Measurements from ENCODE around the gene ROBO3.

The ROBO3 gene

DNA sequence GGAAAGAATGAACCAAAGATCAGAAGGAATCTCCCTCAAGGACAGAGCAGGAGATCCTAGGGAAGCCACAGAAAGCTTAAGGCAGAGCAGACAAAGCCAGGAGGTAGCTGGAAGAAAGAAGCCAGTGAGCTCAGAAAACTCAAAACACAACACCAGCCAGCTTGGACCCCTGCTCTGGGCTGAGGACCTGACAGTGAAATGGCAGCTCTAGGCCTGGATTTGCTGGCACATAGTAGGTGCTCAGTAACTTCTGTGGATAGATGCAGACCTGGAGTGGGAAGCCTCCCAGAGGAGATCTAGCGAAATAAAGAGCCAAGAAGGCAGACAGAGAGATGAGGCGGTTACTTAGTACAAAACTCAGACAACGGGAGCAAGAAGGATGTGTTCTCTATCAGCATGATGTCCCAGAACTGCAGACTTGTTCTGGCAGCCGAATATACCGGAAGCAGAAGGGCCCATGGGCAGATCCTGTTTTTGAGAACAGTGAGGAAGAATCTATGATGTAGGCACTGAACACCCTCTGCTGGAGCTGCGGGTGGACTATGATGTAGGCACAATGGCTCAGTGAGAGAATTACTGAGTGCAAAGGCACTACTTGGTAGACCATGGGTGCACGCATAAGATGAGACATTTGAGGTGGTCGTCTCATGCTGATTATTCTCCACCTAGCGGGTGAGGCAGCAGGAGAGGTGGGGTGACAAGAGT, 27.7 kb downstream of the ROBO3 start:
- Histone ChIP-seq H3K36me3 (ENCODE audit: insufficient read depth, low read length) (no peaks in the 10 kb centered on the region), H3K27me3 (ENCODE audit: insufficient read depth, low read length) (no peaks in the 10 kb centered on the region), H3K79me2 (ENCODE audit: control insufficient read depth, insufficient read depth, low read length, unreplicated experiment) (no peaks in the 10 kb centered on the region), H2AFZ (ENCODE audit: low read length, unreplicated experiment) (no peak overlapping the region), H3K4me1 (ENCODE audit: control insufficient read depth, insufficient read depth, low read length, unreplicated experiment) (peaks cover 13% of the 10 kb centered on the region), H3K27ac (ENCODE audit: low read depth, low read length) (no peak overlapping the region), H3K4me3 (ENCODE audit: low read depth, low read length) (no peak overlapping the region)

DNA sequence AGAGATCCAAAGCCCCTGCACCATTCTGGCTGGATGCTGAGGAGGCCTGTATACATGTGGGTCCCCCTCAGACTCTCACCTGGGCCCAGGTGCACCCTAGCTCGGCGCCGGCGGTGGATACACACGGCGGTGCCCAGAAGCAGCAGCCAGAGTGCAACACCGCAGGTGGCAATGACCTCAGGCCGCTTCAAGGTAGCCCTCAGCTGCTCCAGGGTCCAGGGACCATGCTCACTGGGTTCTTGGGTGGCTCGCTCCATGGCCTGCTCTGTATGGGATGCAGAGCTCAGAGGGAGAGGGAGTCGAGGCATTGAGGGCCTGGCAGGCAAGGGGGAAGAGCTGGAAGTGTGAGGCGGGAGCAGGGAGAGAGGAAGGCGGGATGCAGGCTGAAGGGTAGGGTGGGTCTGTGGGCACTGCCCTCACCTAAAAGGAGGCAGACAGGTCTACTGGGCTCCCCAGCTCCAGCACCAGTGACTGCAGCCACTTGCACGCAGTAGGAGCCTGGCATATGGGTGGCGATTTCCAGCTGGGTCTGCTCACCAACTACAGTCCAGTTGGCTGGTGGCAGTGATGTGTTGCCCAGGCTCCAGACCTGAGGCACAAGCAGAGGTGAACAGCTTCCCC, 28.7 kb downstream of the ROBO3 start:
- Histone ChIP-seq H2AFZ (ENCODE audit: low read length, unreplicated experiment) (no peak overlapping the region), H3K4me1 (ENCODE audit: control insufficient read depth, insufficient read depth, low read length, unreplicated experiment) (peaks cover 22% of the 10 kb centered on the region), H3K27me3 (ENCODE audit: insufficient read depth, low read length) (no peaks in the 10 kb centered on the region), H3K27ac (ENCODE audit: low read depth, low read length) (no peak overlapping the region), H3K36me3 (ENCODE audit: insufficient read depth, low read length) (no peaks in the 10 kb centered on the region), H3K4me3 (ENCODE audit: low read depth, low read length) (no peak overlapping the region), H3K79me2 (ENCODE audit: control insufficient read depth, insufficient read depth, low read length, unreplicated experiment) (no peaks in the 10 kb centered on the region)

DNA sequence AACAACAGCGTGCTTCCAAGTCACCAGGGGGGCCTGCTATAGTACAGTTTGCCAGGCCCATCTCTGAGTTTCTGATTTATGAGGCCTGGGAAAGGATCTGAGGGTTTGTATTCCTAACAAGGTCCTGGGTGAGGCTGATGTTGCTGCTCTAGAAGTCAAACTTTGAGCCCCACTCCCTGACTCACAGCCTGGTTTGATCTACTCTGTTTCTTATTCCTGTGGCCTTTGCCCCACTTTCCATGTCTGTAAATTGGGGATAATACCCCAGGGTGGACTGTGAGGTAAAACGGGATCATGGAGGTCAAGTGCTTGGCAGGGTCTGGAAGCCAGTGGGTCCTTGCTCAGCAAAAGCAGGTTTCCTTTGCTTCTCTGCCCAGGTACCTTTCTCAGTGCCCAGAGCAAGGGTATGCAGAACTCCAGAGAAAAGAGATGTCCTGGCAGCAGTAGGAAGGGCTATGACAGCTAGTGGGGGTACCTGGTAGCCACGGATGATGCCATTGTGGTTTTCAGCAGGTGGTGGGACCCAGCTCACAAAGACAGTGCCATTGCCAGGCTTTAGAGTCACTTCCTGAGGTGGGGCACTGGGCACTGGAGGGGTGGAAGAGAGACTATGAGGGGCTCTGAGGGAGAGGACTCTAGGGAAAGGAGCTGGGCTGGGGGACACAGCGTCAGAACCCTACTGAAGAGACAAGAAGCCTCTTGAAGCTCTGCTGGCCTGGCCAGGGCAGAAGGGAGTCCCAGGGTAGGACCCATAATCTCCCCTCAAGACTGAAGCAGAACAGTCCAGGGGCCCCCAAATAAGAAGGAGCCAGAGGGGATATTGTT, 29.6 kb downstream of the ROBO3 start:
- no peak overlapping the region for H2AFZ ChIP-seq (ENCODE audit: low read length, unreplicated experiment)
- H3K27me3 ChIP-seq (ENCODE audit: insufficient read depth, low read length): no peaks in the 10 kb centered on the region
- no peaks in the 10 kb centered on the region for H3K36me3 ChIP-seq (ENCODE audit: insufficient read depth, low read length)
- no peak overlapping the region for H3K4me3 ChIP-seq (ENCODE audit: low read depth, low read length)
- no peak overlapping the region for H3K27ac ChIP-seq (ENCODE audit: low read depth, low read length)
- no peaks in the 10 kb centered on the region for H3K79me2 ChIP-seq (ENCODE audit: control insufficient read depth, insufficient read depth, low read length, unreplicated experiment)
- peaks cover 31% of the 10 kb centered on the region for H3K4me1 ChIP-seq (ENCODE audit: control insufficient read depth, insufficient read depth, low read length, unreplicated experiment)

- peaks cover 37% of the 10 kb centered on the region for H3K4me1 ChIP-seq (ENCODE audit: control insufficient read depth, insufficient read depth, low read length, unreplicated experiment)
- H3K4me3 ChIP-seq (ENCODE audit: low read depth, low read length): no peak overlapping the region
- no peak overlapping the region for H2AFZ ChIP-seq (ENCODE audit: low read length, unreplicated experiment)
- no peaks in the 10 kb centered on the region for H3K79me2 ChIP-seq (ENCODE audit: control insufficient read depth, insufficient read depth, low read length, unreplicated experiment)
- H3K27ac ChIP-seq (ENCODE audit: low read depth, low read length): no peak overlapping the region
- no peaks in the 10 kb centered on the region for H3K27me3 ChIP-seq (ENCODE audit: insufficient read depth, low read length)
- no peaks in the 10 kb centered on the region for H3K36me3 ChIP-seq (ENCODE audit: insufficient read depth, low read length)
These were observed 30.3 kb downstream of the ROBO3 start for GRCh38 chr11:124895471-124895971.

DNA sequence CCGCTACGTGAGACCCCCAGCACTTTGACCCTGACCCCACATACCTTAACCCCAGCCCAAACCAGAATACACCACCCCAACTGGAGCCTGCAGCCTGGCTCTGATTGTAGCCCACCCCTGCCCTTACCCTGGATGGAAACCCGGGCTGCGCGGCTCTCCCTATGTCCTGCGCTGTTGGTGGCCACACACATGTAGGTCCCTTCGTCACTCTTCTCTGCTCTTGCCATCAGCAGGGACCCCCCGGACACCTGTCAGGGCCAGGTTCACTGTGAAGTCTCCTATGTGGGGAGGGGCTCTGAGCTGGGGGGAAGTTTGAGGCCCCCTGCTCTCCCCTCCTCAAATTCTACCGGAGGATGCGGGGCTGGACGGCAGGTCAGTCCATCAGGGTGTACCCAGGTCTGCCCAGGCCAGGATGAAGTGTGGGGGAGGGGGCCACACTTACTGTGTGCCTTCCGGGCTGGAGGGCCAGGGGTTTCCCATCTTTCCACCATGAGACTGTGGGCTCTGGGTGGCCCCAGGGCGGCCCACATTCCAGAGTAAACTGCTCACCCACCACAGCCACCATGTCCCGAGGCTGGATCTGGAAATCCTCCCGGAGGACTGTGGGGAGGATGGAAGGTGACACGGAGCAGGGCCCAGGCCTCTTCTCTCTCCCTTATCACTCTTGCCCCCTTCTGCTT, 31.0 kb downstream of the ROBO3 start:
- Histone ChIP-seq H3K79me2 (ENCODE audit: control insufficient read depth, insufficient read depth, low read length, unreplicated experiment) (no peaks in the 10 kb centered on the region), H3K4me3 (ENCODE audit: low read depth, low read length) (no peak overlapping the region), H3K27ac (ENCODE audit: low read depth, low read length) (no peak overlapping the region), H3K27me3 (ENCODE audit: insufficient read depth, low read length) (no peaks in the 10 kb centered on the region), H2AFZ (ENCODE audit: low read length, unreplicated experiment) (no peak overlapping the region), H3K4me1 (ENCODE audit: control insufficient read depth, insufficient read depth, low read length, unreplicated experiment) (peaks cover 43% of the 10 kb centered on the region), H3K36me3 (ENCODE audit: insufficient read depth, low read length) (no peaks in the 10 kb centered on the region)

- H3K27me3 ChIP-seq (ENCODE audit: insufficient read depth, low read length): no peaks in the 10 kb centered on the region
- no peak overlapping the region; the same call in 1 of the 2 replicates for H3K27ac ChIP-seq (ENCODE audit: low read depth, low read length)
- H3K36me3 ChIP-seq (ENCODE audit: insufficient read depth, low read length): no peaks in the 10 kb centered on the region
- peaks cover 48% of the 10 kb centered on the region for H3K4me1 ChIP-seq (ENCODE audit: control insufficient read depth, insufficient read depth, low read length, unreplicated experiment)
- H3K4me3 ChIP-seq (ENCODE audit: low read depth, low read length): no peak overlapping the region
- no peaks in the 10 kb centered on the region for H3K79me2 ChIP-seq (ENCODE audit: control insufficient read depth, insufficient read depth, low read length, unreplicated experiment)
- no peak overlapping the region for H2AFZ ChIP-seq (ENCODE audit: low read length, unreplicated experiment)
These were observed 31.7 kb downstream of the ROBO3 start for GRCh38 chr11:124896821-124897391.

GRCh38 chr11:124897674-124898262, 32.5 kb downstream of the ROBO3 start, which contains the start of gene ROBO4:
TSS of gene ROBO4 (minus strand) at chr11:124897865. CDS start at chr11:124897795, 70 bp downstream.
- Histone ChIP-seq H3K36me3 (ENCODE audit: insufficient read depth, low read length) (no peaks in the 10 kb centered on the region), H3K4me1 (ENCODE audit: control insufficient read depth, insufficient read depth, low read length, unreplicated experiment) (peaks cover 50% of the 10 kb centered on the region), H3K27ac (ENCODE audit: low read depth, low read length) (peak within 1 kb of the TSS; percentile 86), H3K27me3 (ENCODE audit: insufficient read depth, low read length) (no peaks in the 10 kb centered on the region), H2AFZ (ENCODE audit: low read length, unreplicated experiment) (peak within 1 kb of the TSS; percentile 27), H3K79me2 (ENCODE audit: control insufficient read depth, insufficient read depth, low read length, unreplicated experiment) (no peaks in the 10 kb centered on the region), H3K4me3 (ENCODE audit: low read depth, low read length) (0 out of 2 replicates have a peak within 1 kb of the TSS, but pooled peaks have one; percentile 4)

DNA sequence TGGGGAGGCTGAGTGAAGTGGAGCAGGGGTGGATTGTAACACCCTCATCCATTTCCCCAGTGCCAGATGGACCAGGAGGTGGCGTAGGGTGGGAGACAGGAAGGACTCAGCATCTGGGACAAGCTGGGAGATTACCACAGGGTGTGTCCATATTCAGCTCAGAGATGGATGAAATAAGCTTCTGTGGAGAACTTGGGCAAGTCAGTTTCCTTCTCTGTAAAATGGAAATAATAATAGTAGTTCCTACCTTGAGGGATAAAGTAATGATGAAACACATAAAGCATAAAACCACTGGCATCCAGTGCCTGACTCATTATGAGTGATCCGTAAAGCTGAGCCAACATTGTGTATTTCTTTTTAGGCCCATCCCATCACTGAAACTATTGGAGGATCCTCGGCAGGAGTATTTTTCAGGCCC, 33.0 kb downstream of the ROBO3 start:
- H3K36me3 ChIP-seq (ENCODE audit: insufficient read depth, low read length): no peaks in the 10 kb centered on the region
- H3K27me3 ChIP-seq (ENCODE audit: insufficient read depth, low read length): no peaks in the 10 kb centered on the region
- peak overlapping the region; percentile 27 for H2AFZ ChIP-seq (ENCODE audit: low read length, unreplicated experiment)
- H3K79me2 ChIP-seq (ENCODE audit: control insufficient read depth, insufficient read depth, low read length, unreplicated experiment): no peaks in the 10 kb centered on the region
- peak overlapping the region; percentile 86 for H3K27ac ChIP-seq (ENCODE audit: low read depth, low read length)
- 0 out of 2 replicates have a peak overlapping the region, but pooled peaks have one; percentile 4 for H3K4me3 ChIP-seq (ENCODE audit: low read depth, low read length)
- peaks cover 55% of the 10 kb centered on the region for H3K4me1 ChIP-seq (ENCODE audit: control insufficient read depth, insufficient read depth, low read length, unreplicated experiment)

- Histone ChIP-seq H3K27me3 (ENCODE audit: insufficient read depth, low read length) (no peaks in the 10 kb centered on the region), H3K36me3 (ENCODE audit: insufficient read depth, low read length) (no peaks in the 10 kb centered on the region), H2AFZ (ENCODE audit: low read length, unreplicated experiment) (peak overlapping the region; percentile 27), H3K4me1 (ENCODE audit: control insufficient read depth, insufficient read depth, low read length, unreplicated experiment) (peaks cover 57% of the 10 kb centered on the region), H3K79me2 (ENCODE audit: control insufficient read depth, insufficient read depth, low read length, unreplicated experiment) (no peaks in the 10 kb centered on the region), H3K27ac (ENCODE audit: low read depth, low read length) (peak overlapping the region; percentile 86), H3K4me3 (ENCODE audit: low read depth, low read length) (0 out of 2 replicates have a peak overlapping the region, but pooled peaks have one; percentile 4)
These were observed 33.5 kb downstream of the ROBO3 start for GRCh38 chr11:124898711-124899110.
